ENCODE measurements around the gene GID8. TPM values are rescaled to one million over a fixed set of nuclear protein-coding genes. Genes with fewer than 3 reads are reported as not detected.

The GID8 gene
- total and polyA plus RNA-seq, 2 of the 13 experiments (the other 11 are each of a cell fraction or from before 2014, with no cell fraction given): 39.6 to 59.8 TPM

DNA sequence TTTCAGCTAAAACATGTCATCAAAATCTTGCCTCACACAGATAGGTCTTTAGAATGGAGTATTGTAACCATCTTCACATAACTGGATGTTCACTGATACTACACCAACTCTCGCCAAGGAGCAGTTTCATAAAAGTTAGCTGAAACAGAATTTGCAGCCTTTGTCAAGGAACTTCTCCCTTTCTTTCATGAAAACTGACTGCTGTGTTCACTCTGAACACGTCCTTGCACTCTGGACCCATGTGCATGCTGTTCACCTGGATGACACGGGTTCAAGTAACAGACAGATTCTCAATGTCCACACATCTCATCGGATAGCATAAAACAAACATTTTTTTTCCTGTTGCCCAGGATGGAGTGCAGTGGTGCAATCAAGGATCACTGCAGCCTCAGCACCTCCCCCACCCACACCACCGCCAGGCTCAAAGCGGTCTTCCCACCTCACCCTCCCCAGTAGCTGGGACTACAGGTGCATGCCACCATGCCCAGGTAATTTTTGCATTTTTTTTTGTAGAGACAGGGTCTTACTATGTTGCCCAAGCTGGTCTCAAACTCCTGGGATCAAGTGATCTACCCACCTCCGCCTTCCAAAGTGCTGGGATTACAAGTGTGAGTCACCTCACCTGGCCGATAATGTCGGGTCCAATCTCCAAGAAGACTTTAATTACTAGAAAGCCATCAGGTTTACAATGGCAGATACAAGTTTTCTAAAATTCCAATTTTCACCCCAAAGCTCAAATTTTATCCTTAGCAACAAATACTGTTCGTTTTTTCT, 21.1 kb upstream of the GID8 start (continued):
- TF ChIP-seq JUND (CRISPR knock-in tag; IDR thresholded peaks at IDR 0.05) (peak; percentile 89), SKI (IDR thresholded peaks at IDR 0.05; ENCODE audit: partially characterized antibody) (peak; percentile 74), ZNF75D (CRISPR knock-in tag; IDR thresholded peaks at IDR 0.05; ENCODE audit: borderline replicate concordance) (no peak), JUN (CRISPR knock-in tag; IDR thresholded peaks at IDR 0.05) (peak; percentile 81), CCDC6 (CRISPR knock-in tag; IDR thresholded peaks at IDR 0.05) (peak; percentile 92), RAD21 (CRISPR knock-in tag; IDR thresholded peaks at IDR 0.05) (peak; percentile 40; the same call in 1 of the 2 replicates), MAFK (conservative IDR thresholded peaks at IDR 0.05 in 1 of 2, IDR thresholded peaks at IDR 0.05 in 1 of 2; ENCODE audit: low read length in 2 of 2) (peak; percentile 19 to 29; a peak in 3 of 4 replicates), NFATC3 (CRISPR knock-in tag; IDR thresholded peaks at IDR 0.05) (0 out of 2 replicates have a peak, but pooled peaks have one; percentile 73), STAT5B (CRISPR knock-in tag; IDR thresholded peaks at IDR 0.05) (peak; percentile 62; the same call in 1 of the 2 replicates), RARG (CRISPR knock-in tag; IDR thresholded peaks at IDR 0.05; ENCODE audit: low read depth) (no peak), TAF15 (IDR thresholded peaks at IDR 0.05; ENCODE audit: low read depth, low read length, poor library complexity, severe bottlenecking) (no peak), ZNF737 (CRISPR knock-in tag; IDR thresholded peaks at IDR 0.05; ENCODE audit: borderline replicate concordance) (no peak; the same call in 1 of the 2 replicates), KDM2A (CRISPR knock-in tag; IDR thresholded peaks at IDR 0.05; ENCODE audit: borderline replicate concordance, low read depth) (peak; percentile 80; the same call in 1 of the 2 replicates), POLR2AphosphoS5 (IDR thresholded peaks at IDR 0.05; ENCODE audit: low read depth, low read length) (peak; percentile 77), RELA (CRISPR knock-in tag; IDR thresholded peaks at IDR 0.05) (0 out of 2 replicates have a peak, but pooled peaks have one; percentile 56), ATAD3A (CRISPR knock-in tag; IDR thresholded peaks at IDR 0.05) (no peak), ZMYM4 (CRISPR knock-in tag; IDR thresholded peaks at IDR 0.05) (peak; percentile 92)
- TF ChIP-seq, protein P1, sequence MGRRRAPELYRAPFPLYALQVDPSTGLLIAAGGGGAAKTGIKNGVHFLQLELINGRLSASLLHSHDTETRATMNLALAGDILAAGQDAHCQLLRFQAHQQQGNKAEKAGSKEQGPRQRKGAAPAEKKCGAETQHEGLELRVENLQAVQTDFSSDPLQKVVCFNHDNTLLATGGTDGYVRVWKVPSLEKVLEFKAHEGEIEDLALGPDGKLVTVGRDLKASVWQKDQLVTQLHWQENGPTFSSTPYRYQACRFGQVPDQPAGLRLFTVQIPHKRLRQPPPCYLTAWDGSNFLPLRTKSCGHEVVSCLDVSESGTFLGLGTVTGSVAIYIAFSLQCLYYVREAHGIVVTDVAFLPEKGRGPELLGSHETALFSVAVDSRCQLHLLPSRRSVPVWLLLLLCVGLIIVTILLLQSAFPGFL (CRISPR knock-in tag; IDR thresholded peaks at IDR 0.05): no peak
- TF ChIP-seq, protein P2, sequence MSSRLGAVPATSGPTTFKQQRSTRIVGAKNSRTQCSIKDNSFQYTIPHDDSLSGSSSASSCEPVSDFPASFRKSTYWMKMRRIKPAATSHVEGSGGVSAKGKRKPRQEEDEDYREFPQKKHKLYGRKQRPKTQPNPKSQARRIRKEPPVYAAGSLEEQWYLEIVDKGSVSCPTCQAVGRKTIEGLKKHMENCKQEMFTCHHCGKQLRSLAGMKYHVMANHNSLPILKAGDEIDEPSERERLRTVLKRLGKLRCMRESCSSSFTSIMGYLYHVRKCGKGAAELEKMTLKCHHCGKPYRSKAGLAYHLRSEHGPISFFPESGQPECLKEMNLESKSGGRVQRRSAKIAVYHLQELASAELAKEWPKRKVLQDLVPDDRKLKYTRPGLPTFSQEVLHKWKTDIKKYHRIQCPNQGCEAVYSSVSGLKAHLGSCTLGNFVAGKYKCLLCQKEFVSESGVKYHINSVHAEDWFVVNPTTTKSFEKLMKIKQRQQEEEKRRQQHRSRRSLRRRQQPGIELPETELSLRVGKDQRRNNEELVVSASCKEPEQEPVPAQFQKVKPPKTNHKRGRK (CRISPR knock-in tag; IDR thresholded peaks at IDR 0.05): no peak
- TF ChIP-seq, protein P3, sequence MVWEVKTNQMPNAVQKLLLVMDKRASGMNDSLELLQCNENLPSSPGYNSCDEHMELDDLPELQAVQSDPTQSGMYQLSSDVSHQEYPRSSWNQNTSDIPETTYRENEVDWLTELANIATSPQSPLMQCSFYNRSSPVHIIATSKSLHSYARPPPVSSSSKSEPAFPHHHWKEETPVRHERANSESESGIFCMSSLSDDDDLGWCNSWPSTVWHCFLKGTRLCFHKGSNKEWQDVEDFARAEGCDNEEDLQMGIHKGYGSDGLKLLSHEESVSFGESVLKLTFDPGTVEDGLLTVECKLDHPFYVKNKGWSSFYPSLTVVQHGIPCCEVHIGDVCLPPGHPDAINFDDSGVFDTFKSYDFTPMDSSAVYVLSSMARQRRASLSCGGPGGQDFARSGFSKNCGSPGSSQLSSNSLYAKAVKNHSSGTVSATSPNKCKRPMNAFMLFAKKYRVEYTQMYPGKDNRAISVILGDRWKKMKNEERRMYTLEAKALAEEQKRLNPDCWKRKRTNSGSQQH (CRISPR knock-in tag; IDR thresholded peaks at IDR 0.05; ENCODE audit: low read depth): peak; percentile 89
- TF ChIP-seq, protein P4, sequence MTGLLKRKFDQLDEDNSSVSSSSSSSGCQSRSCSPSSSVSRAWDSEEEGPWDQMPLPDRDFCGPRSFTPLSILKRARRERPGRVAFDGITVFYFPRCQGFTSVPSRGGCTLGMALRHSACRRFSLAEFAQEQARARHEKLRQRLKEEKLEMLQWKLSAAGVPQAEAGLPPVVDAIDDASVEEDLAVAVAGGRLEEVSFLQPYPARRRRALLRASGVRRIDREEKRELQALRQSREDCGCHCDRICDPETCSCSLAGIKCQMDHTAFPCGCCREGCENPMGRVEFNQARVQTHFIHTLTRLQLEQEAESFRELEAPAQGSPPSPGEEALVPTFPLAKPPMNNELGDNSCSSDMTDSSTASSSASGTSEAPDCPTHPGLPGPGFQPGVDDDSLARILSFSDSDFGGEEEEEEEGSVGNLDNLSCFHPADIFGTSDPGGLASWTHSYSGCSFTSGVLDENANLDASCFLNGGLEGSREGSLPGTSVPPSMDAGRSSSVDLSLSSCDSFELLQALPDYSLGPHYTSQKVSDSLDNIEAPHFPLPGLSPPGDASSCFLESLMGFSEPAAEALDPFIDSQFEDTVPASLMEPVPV (CRISPR knock-in tag; IDR thresholded peaks at IDR 0.05): no peak; the same call in 1 of the 2 replicates
